HepG2 (cell line): ENCODE data around the gene ZG16. TPM values are rescaled to one million over a fixed set of nuclear protein-coding genes. Genes with fewer than 3 reads are reported as not detected.

Experiments
- KLF13 ChIP-seq: sonication (generic); formaldehyde crosslinking; IDR thresholded peaks from 2 replicates; pipeline ENCODE4 v1.4.0; 2020; ENCODE audit warnings: mild to moderate bottlenecking, missing genetic modification reagents
- LBX2 ChIP-seq: sonication (generic); formaldehyde crosslinking; IDR thresholded peaks from 2 replicates; pipeline ENCODE4 v1.5.0; 2020; ENCODE audit warnings: missing genetic modification reagents, mild to moderate bottlenecking, borderline replicate concordance
- MZF1 ChIP-seq: sonication (generic); formaldehyde crosslinking; IDR thresholded peaks from 2 replicates; pipeline ENCODE4 v1.8.1; 2023; ENCODE audit warnings: mild to moderate bottlenecking, missing genetic modification reagents, borderline replicate concordance
- SMYD3 ChIP-seq: sonication (generic); formaldehyde crosslinking; IDR thresholded peaks from 2 replicates; pipeline ENCODE4 v1.8.1; 2023; ENCODE audit warnings: mild to moderate bottlenecking, missing genetic modification reagents
- TSC22D2 ChIP-seq: sonication (generic); formaldehyde crosslinking; IDR thresholded peaks from 2 replicates; pipeline ENCODE4 v1.5.1; 2020; ENCODE audit warnings: missing genetic modification reagents, mild to moderate bottlenecking, borderline replicate concordance
- ZBTB4 ChIP-seq: sonication (generic); formaldehyde crosslinking; IDR thresholded peaks from 2 replicates; pipeline ENCODE4 v1.4.0; 2020; ENCODE audit warnings: missing genetic modification reagents, mild to moderate bottlenecking, borderline replicate concordance
- ZFP41 ChIP-seq: sonication (generic); formaldehyde crosslinking; IDR thresholded peaks from 2 replicates; pipeline ENCODE4 v1.4.0; 2020; ENCODE audit warnings: mild to moderate bottlenecking, missing genetic modification reagents, borderline replicate concordance
- ZNF232 ChIP-seq: sonication (generic); formaldehyde crosslinking; IDR thresholded peaks from 2 replicates; pipeline ENCODE4 v1.4.0; 2020; ENCODE audit warnings: missing genetic modification reagents, borderline replicate concordance
- ZNF839 ChIP-seq: sonication (generic); formaldehyde crosslinking; IDR thresholded peaks from 2 replicates; pipeline ENCODE4 v1.4.0; 2020; ENCODE audit warnings: missing genetic modification reagents, mild to moderate bottlenecking, borderline replicate concordance
- polyA plus RNA-seq, 8 experiments: library from polyadenylated mRNA; depleted of rRNA in 3 of 8; stranded (reverse) in 7 of 8; unstranded in 1 of 8; fragments of >200 nt; fragmentation: Illumina TruSeq in 4 of 8; extraction: Trizol in 4 of 8; gene quantifications; 2 replicates each; pipeline versions ENCODE4 v1.2.1 to v1.2.3, GENCODE V29; 2011 to 2016; ENCODE audit warnings: low read depth in 4 of 8, missing spikeins in 1 of 8, mixed read lengths in 1 of 8; ENCODE audit not compliant: insufficient read depth in 1 of 8
- total RNA-seq, 5 experiments: library from RNA; depleted of rRNA; stranded (reverse); fragments of >200 nt; fragmentation: Illumina TruSeq; extraction: Trizol; gene quantifications; 2 replicates each; pipeline ENCODE4 v1.2.3, GENCODE V29; 2016; ENCODE audit warnings: low read depth in 1 of 5

ZG16 gene
- total and polyA plus RNA-seq, 2 of the 13 experiments (the other 11 are each of a cell fraction or from before 2014, with no cell fraction given), result 0.04 to 0.07 TPM

GRCh38 chr16:29790949-29791844 is 13.1 kb downstream of the ZG16 start (continued):
- TF ChIP-seq LBX2 (CRISPR knock-in tag) (0 out of 2 replicates have a peak, but pooled peaks have one; percentile 51), TSC22D2 (CRISPR knock-in tag) (0 out of 2 replicates have a peak, but pooled peaks have one; percentile 6), SMYD3 (CRISPR knock-in tag) (peak; percentile 12; the same call in 1 of the 2 replicates), KLF13 (CRISPR knock-in tag) (peak; percentile 10; the same call in 1 of the 2 replicates), ZNF232 (peak; percentile 43; the same call in 1 of the 2 replicates), ZBTB4 (CRISPR knock-in tag) (peak; percentile 14; the same call in 1 of the 2 replicates), ZNF839 (CRISPR knock-in tag) (0 out of 2 replicates have a peak, but pooled peaks have one; percentile 4), MZF1 (no peak), ZFP41 (CRISPR knock-in tag) (0 out of 2 replicates have a peak, but pooled peaks have one; percentile 14)
- TF ChIP-seq, all 625 proteins: peak for 36
